Measurements from ENCODE around the gene DDX25.
A peak's percentile ranks its signal among the peaks of the same experiment; 100 is the strongest.
"Not testable (repeated sequence)": the region's sequence is repeated elsewhere in the genome, so short reads cannot be mapped to it uniquely, and the experiment has no call there.

The DDX25 gene

DNA sequence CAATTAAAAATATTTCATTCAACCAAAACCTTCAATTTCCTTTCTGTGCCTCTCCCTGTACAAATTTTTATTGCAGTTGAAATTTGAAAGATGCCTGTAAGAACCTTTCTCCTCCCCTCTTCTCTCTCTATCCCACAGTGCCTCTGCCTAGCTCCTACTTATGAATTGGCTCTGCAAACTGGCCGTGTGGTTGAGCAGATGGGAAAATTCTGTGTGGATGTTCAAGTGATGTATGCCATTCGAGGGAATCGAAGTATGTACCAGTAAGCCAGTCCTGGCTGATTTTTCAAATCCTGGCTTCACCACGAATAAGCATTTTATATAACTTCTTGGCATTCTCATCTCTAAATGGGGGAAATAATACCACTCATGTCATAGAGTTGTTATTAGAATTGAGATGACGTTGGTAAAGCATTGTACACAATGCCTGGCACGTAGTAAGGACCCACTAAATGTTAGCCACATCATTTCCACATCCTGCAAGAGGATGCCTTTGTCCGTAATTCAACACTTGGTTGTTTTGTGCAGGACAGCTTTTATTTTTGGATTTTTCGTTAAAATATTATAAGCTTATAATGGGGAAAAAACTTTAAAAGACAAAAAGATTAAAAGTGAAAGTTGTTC is 6.0 kb downstream of the DDX25 start:
- no peak for DNase-seq

DNA sequence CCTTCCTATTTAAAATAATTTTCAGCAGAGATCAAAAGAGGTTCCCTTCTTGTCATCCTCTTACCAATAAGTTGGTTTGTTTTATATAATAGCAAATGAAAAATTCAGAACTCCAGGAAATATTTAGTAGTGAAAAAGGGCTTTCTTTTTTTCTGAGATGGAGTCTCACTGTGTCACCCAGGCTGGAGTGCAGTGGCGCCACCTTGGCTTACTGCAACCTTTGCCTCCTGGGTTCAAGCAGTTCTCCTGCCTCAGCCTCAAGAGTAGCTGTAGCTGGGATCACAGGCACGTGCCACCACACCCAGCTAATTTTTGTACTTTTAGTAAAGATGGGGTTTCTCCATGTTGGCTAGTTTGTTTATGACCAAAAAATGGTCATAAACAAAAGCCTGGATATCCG is 10.3 kb downstream of the DDX25 start:
- DNase-seq, result not testable (repeated sequence)

DNA sequence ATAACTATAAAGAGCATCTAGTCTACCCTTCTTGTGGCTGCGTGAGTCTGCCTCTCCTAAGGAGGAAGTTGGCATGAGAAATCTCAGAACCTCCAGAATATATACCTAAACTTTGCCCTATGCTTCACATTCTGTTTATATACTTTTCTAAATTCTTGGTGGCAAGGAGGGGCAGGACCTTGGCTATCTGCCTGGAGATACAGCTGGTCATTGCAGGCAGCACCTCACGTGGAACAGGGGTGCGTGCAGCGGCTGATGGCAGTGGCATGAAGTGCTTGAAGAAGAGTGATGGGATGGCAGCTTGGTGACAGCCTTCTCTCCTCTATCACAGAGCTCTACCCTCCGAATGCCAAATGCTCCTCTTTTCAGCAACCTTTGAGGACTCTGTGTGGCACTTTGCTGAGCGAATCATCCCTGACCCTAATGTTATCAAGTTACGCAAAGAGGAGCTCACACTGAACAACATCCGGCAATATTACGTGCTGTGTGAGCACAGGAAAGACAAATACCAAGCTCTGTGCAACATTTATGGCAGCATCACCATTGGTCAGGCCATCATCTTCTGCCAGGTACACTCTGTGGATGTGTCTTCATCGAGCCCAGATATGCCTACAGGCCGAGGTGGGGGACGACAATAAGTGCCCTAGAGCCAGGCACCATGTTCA is 12.5 kb downstream of the DDX25 start:
- no peak for DNase-seq

DNA sequence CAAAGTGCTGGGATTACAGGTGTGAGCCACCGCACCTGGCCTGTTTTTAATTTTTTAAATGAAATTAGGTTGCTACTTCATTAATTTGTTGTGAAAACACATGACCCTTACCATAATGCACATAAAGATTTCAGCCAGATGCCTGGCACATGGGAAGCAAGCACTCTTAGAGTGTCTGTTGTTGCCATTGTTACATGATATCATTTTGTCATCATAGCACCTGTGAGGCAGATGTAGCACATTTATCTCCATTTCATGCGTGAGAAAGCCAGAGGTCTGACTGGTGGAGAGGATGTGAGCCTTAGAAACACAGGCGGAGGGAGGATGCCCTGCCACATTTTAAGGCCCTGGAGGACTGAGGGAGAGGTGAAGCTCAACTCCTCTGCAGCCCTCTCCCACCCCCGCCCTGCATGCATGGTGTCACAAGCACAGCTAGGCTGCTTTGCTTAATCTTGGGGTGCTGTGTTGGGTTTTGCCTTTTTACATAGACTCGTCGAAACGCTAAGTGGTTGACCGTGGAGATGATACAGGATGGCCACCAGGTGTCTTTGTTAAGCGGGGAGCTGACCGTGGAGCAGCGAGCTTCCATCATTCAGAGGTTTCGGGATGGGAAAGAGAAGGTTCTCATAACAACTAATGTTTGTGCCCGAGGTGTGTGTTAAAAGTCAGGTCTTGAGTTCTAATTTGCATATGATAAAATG is 14.0 kb downstream of the DDX25 start:
- no peak for DNase-seq

DNA sequence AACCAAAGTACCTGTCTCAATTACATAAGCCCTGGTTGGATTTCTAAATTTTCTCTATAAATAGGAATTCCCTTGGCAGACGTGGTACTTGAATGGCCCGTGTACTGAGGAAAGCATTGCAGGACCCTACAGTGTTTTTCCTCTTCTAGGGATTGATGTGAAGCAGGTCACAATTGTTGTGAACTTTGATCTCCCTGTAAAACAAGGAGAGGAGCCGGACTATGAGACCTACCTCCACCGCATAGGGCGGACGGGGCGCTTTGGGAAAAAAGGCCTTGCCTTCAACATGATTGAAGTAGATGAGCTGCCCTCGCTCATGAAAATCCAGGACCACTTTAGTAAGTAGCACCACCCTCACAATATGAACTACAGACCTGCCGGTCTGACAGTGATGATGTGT is 16.7 kb downstream of the DDX25 start:
- DNase-seq, result no peak

DNA sequence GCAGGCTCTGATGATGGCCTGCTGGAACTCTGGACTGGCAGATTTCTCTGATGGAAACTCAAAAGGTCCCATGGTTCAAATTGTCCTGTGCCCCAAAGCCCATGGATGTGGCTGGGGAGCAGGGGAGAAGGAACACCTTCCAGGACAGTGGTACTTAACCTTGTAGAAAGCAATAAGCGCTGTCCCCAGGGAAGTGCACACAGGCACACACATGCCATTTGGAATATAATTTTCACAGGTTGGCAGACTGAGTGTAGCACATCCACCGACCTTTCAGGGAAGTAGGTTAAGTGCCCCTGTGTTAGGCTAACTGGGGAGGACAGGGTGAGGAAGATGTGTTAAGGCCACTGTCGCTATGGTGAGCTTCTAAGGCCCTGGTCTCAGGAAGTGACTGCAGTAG is 17.8 kb downstream of the DDX25 start:
- no peak for DNase-seq

DNA sequence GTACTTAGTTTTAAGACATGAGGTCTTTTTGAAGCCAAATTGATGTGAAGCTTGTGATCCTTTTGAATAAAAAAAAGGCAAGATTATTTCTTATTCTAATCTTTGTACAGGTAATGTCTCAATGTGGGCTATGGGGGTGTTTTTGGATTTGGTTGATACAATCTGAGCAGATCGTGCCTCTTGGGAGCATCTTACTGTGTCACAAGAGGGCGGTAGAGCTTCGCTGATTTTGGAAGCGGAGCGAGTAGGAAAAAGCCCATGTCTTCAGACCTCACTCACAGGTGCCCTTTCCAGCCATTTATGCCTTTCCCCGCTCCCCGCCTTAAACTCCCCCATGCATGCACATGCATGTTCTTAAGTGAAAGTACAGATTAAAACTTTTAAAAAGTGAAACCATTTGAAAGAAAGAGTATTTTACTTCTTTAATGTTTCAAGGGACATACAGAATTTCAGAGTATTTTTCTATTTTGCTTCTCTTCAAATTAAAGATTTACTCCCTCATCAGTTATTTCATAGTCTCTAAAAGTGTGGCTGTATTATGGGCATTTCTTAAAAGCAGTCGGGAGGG is 18.8 kb downstream of the DDX25 start:
- DNase-seq, result peak; percentile 26

DNA sequence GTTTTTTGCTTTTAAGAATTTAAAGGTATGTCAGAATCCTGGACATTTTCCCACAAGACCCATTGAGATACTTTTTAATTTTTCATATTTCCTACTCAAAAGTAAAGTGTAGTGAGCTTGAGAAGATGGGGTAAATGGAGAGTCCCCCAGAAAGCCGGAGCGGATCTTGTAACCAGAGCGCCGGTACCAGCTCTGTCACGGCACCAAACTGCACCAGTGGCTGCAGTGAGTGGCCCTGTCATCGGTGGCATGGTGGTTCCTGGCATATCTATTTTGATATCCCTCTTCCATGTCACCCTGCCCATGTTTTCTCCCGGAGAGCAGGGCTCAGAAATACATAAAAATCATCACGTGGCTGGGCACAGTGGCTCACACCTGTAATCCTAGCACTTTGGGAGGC is 19.3 kb downstream of the DDX25 start:
- no peak for DNase-seq

DNA sequence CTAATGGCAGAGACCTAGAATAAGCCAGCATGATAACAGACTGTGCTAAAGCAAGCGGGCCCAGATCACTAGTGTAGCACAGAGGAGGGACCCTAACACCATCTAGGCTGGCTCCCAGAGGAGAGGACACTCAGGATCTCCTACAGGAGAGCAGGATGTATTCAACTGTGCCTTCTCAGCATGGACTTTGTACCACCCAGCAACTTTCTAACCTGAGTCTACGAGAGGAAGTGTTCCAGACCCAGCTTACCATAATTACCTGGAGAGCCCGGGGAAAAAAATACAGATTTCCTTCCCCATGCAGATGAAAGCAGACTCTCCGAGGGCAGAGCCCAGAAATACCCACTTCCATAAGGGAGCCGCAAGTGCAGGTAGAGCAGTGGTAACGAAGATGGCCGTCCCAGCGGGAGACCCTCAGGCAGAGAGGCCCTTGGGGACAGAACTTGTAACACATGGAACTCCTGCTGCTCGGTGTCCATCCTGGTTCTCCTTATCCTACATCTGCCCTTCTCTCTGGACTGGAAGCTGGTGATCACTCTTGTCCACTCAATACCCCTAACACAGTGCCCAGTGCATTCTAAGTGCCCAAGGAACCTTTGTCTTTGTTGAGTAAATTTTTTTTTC is 20.2 kb downstream of the DDX25 start:
- no peak for DNase-seq

DNA sequence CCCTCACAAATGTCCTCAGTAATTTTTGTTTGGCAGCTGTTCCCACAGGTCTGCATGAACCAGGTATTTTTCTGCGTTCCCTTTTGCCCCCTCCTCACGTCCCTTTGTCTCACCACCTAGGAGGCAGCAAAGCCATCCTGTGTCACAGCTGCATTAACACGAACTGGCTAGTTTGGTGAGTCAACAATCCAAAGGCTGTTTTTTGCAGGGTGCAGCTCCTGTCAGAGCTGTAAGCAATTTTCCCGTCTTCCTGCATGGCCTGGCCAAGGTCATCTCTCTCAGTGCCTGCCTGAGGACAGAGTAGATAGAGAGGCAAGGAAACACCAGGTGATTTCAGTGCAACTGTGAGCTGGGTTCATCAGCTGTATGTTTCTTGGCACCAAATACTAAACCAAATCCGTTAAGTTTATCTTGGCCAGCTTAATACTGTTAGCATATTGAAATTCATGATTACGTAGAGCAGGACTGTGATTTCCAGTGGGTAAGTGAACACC is 21.0 kb downstream of the DDX25 start:
- DNase-seq, result no peak

DNA sequence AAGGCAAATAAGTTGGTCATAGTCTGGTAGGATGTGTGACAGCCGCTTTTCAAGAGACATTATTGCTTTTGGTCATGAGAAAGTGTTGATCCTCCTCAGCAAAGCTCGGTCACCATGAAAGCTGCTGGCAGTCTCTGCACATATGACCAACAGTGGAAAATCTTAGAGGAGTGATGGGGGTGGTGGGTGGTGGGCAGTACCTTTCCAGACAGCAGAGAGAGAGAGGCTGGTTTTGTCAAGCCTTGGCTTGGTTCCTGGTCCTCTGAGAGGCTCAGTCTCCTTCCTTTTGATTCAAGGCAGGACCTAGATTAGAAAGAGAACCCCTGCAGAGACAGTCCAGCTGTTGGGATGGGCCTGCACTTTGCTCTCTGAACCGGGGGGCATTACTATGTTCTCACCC is 21.5 kb downstream of the DDX25 start:
- DNase-seq, result no peak

DNA sequence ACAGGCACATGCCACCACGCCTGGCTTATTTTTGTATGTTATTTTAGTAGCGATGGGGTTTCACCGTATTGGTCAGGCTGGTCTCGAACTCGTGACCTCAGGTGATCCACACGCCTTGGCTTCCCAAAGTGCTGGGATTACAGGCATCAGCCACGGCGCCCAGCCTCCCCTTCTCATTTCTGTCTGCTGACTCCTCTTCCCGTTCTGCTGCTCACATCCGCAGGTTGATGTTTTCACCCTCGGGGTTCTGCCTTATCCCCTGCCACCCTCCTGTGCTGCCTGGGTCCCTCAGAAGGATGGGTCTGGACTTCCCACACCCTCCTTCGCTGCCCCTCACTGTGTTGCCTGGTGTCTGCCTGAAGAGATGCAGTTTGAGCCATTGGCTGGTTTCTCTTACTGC is 22.4 kb downstream of the DDX25 start:
- no peak for DNase-seq

DNA sequence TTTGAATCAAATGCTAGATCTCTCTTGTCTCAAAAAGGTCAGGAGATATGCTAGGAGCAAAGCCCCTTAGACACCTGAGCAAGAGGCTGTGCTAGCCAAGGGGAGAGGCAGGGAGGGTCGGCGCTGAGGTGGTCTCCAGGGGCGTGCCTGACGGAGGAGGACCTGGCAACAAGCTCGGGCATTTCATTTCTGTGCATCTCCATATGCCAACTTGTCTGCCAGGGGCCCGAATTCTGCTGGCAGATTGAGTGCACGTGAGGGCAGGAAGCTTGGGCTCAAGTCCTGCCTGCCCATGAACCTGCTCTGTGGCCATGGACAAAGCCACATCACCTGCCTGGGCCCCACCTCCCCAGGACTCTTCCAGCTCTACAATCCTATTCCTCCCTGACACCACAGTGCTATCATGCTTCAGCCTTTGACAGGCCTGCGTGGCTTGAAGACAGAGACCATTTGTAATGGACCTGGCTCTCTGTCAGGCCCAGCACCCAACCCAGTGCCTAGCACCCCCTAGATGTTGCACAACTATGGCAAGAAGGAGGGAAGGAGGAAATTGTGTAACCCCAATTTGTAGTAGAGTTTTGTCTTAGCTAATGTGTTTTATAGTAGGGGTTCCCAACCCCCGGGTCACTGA is 25.3 kb downstream of the DDX25 start:
- no peak for DNase-seq

DNA sequence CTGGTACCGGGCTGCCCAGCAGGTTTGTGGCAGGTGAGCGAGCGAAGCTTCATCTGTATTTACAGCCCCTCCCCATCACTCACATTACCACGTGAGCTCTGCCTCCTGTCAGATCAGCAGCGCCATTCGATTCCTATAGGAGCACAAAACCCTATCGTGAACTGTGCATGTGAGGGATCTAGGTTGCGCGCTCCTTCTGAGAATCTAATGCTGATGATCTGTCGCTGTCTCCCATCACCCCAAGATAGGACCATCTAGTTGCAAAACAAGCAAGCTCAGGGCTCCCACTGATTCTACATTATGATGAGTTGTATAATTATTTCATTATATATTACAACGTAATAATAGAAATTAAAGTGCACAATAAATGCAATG is 25.8 kb downstream of the DDX25 start:
- DNase-seq, result no peak

DNA sequence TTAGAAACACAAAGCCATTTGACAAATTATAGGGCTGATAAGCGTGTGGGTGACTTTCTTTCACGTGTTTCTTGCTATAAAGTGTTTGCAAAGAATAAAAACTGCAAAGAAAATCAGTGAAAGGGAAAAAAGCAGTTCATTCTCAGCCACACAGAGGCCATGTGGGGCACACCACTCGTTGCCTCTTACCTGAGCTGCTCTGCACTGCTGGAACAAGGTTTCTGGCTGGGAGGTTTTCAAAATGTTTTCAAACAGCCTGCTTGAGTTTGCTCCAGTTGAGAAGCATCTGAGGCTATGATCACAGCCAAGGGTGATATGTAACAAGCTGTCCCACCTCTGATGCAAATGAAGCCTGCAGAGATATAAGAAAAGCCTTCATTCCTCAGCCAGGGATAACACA is 26.8 kb downstream of the DDX25 start:
- no peak for DNase-seq

DNA sequence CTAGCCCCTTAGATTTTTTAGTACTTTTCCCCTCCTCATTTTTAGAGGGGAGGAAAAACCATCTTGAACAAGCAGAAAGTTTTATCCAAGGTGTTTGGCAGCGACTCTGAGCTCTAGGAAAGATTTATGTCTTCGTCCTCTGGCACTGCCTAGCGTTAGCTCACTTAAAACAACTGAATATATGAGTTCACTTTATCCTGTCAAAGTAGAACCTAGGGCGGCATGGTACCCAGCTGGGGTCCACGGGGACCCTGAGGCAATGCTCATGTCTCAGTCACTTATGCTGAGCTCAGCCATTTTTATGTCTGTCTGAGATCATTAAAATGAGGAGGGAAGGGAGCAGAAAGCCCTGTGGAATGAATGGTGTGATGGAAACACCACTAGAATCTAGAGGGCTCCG is 27.4 kb downstream of the DDX25 start:
- DNase-seq, result no peak

DNA sequence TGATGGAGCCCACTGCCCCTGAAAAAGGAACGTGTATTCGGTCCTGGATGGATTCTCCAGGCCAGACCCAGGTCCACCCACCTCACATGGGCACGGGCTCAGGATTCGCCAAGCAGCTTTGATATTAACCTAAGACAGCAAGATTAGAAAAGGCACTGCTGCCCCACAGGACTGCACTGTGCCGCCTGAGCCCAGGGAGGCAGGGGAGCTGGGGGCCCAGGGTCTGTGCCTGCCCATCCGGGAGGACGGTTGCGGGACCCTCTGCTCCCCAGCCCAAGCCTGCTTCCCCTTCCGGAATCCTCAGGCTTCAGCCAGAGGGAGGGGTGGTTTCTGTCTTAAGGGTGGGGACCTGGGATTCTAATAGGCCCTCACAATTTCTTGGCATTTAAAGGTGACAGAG is 28.0 kb downstream of the DDX25 start:
- DNase-seq, result no peak

DNA sequence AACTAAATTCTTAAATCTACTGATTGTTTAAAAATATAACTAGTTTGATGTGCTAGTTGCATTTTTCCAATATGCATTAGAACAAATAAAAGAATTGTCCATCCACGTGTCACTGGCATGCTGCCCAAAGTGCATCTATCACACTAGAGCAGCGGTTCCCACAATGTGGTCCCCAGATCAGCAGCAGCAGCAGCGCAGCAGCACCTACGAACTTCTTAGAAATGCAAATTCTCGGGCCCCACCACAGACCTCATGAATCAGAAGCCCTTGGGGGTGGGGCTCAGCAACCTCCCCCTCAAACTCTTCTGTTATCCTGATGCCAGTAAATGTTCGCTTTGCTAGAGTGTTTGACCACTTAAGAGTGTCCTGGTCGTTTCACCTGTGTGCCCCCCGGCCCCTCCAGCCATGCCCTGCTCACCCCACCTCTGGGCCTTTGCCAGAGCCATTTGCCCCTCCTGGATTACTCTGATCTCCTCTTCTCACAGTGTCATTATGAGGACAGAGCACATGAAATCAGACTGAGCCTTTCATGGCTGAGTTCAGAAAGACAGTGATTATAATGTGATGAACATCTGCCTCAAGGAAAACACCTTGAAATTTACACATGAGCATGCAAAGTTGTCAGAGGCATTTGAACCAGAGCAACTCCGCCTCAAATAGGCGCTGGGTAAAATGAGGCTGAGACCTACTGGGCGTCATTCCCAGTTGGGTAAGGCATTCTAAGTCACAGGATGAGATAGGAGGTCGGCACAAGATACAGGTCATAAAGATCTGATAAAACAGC is 28.9 kb downstream of the DDX25 start:
- no peak for DNase-seq

DNA sequence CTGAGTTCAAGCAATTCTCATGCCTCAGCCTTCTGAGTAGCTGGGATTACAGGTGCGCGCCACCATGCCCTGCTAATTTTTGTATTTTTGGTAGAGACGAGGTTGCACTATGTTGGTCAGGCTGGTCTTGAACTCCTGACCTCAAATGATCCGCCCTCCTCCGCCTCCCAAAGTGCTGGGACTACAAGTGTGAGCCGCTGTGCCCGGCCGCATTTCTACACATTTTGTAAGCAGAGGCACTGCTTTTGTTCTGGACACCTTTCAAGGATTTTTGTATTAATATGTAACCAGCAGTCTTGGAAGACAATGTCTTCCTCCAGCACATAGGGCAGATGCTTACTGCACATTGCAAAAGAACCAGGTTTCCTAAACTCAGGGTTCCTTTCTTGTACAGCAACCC is 30.2 kb downstream of the DDX25 start:
- no peak for DNase-seq

DNA sequence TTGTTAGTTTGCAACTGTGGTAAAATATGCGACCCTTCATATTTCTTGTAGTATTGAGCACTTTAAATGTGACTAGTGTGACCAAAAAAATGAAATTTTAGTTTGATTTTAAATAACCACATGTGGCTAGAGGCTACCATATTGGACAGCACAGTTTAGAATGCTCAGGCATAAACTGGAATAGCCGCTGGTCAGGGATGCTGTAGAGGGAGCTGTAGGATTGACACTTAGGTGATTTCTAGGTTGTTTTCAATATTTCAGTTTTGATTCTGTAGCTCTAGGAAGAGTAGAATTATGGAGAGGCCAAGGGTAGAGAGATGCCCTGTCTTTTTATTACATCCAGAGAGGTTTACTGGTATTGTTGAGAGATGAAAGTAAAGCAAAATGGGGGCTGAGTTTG is 30.7 kb downstream of the DDX25 start:
- DNase-seq, result no peak

DNA sequence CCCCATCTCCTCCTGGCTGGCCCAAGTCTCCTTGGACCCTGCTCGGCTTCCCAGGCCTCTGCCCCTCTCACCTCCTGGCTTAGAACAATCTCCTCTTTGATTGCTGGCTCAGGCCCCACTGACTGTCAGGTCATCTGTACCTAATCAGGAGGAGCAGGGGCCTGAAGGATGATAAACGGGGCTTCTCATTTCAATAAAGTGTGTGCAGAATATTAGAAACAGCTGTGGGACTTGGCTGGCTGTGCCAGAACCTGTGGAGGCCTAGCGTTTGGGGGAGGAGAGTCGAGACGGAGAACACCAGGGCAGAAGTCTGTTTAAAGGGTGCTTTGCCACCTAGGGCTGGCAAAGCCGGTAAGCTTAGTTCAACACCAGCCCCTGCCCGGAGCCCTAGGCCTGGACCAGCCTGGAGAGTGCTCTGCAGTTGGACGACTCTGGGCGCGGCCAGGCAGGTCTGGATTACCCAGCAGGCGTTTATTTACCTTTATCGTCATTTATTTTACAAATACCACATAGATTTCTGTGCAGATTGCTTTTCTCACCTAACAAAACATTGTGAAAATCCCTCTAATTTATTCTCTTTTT is 31.4 kb downstream of the DDX25 start:
- no peak for DNase-seq

DNA sequence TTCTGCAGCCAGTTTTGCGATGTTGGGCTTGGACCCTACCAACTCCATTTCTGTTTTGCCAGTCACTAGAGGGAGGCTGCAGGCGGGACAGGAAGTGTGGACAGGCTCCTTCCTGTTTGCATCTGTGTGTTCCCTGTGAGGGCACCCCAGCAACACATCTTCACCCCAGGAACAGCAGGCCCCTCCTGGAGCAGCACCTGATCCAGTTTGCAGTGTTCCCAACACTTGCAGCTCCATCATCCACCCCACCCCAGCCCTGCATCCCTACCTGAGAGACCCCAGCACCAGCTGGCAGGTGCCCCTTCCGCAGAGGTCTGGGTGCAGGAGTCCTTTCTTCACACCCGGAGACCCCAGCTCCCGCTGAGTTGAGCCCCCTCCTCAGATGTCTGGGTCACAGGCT is 34.1 kb downstream of the DDX25 start:
- no peak for DNase-seq
